CD4-positive, alpha-beta memory T cell (primary cell): Measurements from ENCODE around the gene SIN3A. TPM values are rescaled to one million over a fixed set of nuclear protein-coding genes. Genes with fewer than 3 reads are reported as not detected.
A peak's percentile ranks its signal among the peaks of the same experiment; 100 is the strongest.
"Not testable (repeated sequence)": the region's sequence is repeated elsewhere in the genome, so short reads cannot be mapped to it uniquely, and the experiment has no call there.

Experiments used
- CTCF ChIA-PET: fragments of 350-600 bp; sonication (Branson Sonifier 250); formaldehyde crosslinking; loops from one replicate; lab custom pipeline; 2021; ENCODE audit warnings: inconsistent platforms; ENCODE audit not compliant: partially characterized antibody; lab: Charles Lee
- POLR2A ChIA-PET: fragments of 350-600 bp; sonication (Branson Sonifier 250); formaldehyde crosslinking; loops from one replicate; lab custom pipeline; 2021; ENCODE audit not compliant: partially characterized antibody; lab: Charles Lee
- DNase-seq, 5 donors: peaks; one replicate each; pipeline versions ENCODE4 v3.0.0 to v3.0.0-alpha.2; 2020 to 2022; ENCODE audit warnings: mixed read lengths in 1 of 5
- H3K27ac ChIP-seq: one replicate; pipeline ENCODE4 v1.7.0; 2013; ENCODE audit warnings: low read depth, low read length
- H3K27me3 ChIP-seq: 2 replicates; pipeline ENCODE4 v1.7.0; 2013; ENCODE audit warnings: mild to moderate bottlenecking, low read length, moderate library complexity; ENCODE audit not compliant: insufficient read depth
- H3K36me3 ChIP-seq: 2 replicates; pipeline ENCODE4 v1.7.0; 2013; ENCODE audit warnings: mild to moderate bottlenecking, low read length, moderate library complexity; ENCODE audit not compliant: insufficient read depth
- H3K4me1 ChIP-seq: 2 replicates; pipeline ENCODE4 v1.7.0; 2013; ENCODE audit warnings: mild to moderate bottlenecking, low read length, moderate library complexity; ENCODE audit not compliant: insufficient read depth
- H3K4me3 ChIP-seq, 2 donors: one replicate each; pipeline ENCODE4 v1.7.0; 2013; ENCODE audit warnings: low read length in 2 of 2, mild to moderate bottlenecking in 1 of 2
- H3K9me3 ChIP-seq, 2 donors: one replicate each; pipeline ENCODE4 v1.7.0; 2013; ENCODE audit warnings: low read length in 2 of 2, control low read depth in 1 of 2; ENCODE audit not compliant: control insufficient read depth in 1 of 2
- H3K27ac Mint-ChIP-seq, 7 donors: one replicate each; pipeline ENCODE4 v1.8.0; 2020 to 2021; ENCODE audit warnings: mixed read lengths in 7 of 7, mild to moderate bottlenecking in 6 of 7, inconsistent platforms in 3 of 7, moderate library complexity in 3 of 7
- H3K27me3 Mint-ChIP-seq, 2 donors: one replicate each; pipeline ENCODE4 v1.8.0; 2020 to 2021; ENCODE audit warnings: mixed read lengths in 2 of 2
- H3K36me3 Mint-ChIP-seq, 2 donors: one replicate each; pipeline ENCODE4 v1.8.0; 2020 to 2021; ENCODE audit warnings: mixed read lengths in 2 of 2, inconsistent platforms in 1 of 2, mild to moderate bottlenecking in 1 of 2
- H3K4me1 Mint-ChIP-seq, 4 donors: one replicate each; pipeline ENCODE4 v1.8.0; 2020 to 2021; ENCODE audit warnings: mixed read lengths in 4 of 4, mild to moderate bottlenecking in 1 of 4
- H3K4me3 Mint-ChIP-seq, 8 donors: one replicate each; pipeline ENCODE4 v1.8.0; 2020 to 2021; ENCODE audit warnings: mixed read lengths in 8 of 8, mild to moderate bottlenecking in 7 of 8, moderate library complexity in 6 of 8, inconsistent platforms in 3 of 8
- H3K9me3 Mint-ChIP-seq, 8 donors: one replicate each; pipeline ENCODE4 v1.8.0; 2020 to 2021; ENCODE audit warnings: mixed read lengths in 8 of 8, mild to moderate bottlenecking in 5 of 8, inconsistent platforms in 3 of 8, moderate library complexity in 1 of 8
- intact Hi-C: fragments of 100-400 bp; cut with micrococcal nuclease; formaldehyde crosslinking; loops from one replicate; pipeline ENCODE4 v1.15.1; 2023
- polyA plus RNA-seq, 2 donors: library from polyadenylated mRNA; unstranded; fragments of 300-500 nt; fragmentation: Illumina TruSeq; gene quantifications; one replicate each; pipeline ENCODE4 v1.2.3, GENCODE V29; 2021
- total RNA-seq, 2 experiments: library from RNA; stranded (reverse); gene quantifications; one replicate each; pipeline ENCODE4 v1.2.3, GENCODE V29; 2021

Gene SIN3A
- total and polyA plus RNA-seq, 4 experiments from 2014 or later: 7.0 to 134 (median 77.1) TPM

DNA sequence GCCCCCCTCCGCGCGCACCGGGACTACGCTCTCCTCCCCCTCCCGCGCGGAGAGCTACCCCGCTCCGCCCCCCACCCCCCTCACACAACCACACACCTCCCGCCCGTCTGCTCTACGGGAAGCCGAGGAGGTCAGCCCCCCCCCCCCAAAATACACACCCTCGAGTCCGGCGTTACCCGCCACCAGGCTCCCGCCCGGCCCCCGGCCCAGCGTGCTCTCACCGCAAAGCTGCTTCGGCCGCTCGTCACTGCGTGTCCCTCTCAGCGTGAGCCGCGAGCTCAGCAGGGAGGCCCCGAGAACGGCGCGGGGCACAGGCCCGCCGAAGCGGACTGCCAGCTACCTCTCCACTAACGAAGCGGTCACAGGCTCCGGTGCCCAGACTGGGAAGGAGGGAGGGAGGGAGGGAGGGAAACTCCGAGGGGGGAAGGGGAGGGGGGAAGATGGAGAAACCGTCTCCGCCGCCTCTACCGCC is 252 bp downstream of the SIN3A start:
- peaks cover 0 to 2% of the 10 kb centered on the region in 2 donors for H3K27me3 Mint-ChIP-seq
- DNase-seq: no peak
- H3K36me3 ChIP-seq: no peaks in the 10 kb centered on the region
- intact Hi-C loops: loop anchor here (1.0 to 10.0 kb wide), 13 partner anchors 83 to 1974 kb away; partner anchors contain the start of genes ARID3B, C15orf39, CLK3 and COX5A
- H3K9me3 Mint-ChIP-seq: no peaks in the 10 kb centered on the region
- H3K36me3 Mint-ChIP-seq: peaks cover 0 to 25% of the 10 kb centered on the region in 2 donors
- peak overlapping the region; percentile 98 to 100 (median 99) for H3K27ac Mint-ChIP-seq
- peaks cover 57% of the 10 kb centered on the region for H3K4me1 ChIP-seq
- peak overlapping the region; percentile 98 for H3K27ac ChIP-seq
- ChIA-PET POLR2A (interaction anchor here (0.8 to 7.2 kb wide), 24 partner anchors 8 to 1457 kb away, joined by 3 to 222 read pairs (median 6); partner anchors contain the start of genes C15orf39, CLK3, CSK and IMP3), CTCF (interaction anchor here (0.7 to 5.6 kb wide), 7 partner anchors 16 to 196 kb away, joined by 3 to 62 read pairs (median 4); partner anchors contain the start of genes IMP3, MAN2C1 and SNX33)
- peak overlapping the region; percentile 90 to 99 (median 97) for H3K4me3 Mint-ChIP-seq
- no peaks in the 10 kb centered on the region for H3K27me3 ChIP-seq
- H3K4me1 Mint-ChIP-seq: peaks cover 36 to 74% (median 50%) of the 10 kb centered on the region in 4 donors
- peak overlapping the region; percentile 42 to 76 for H3K4me3 ChIP-seq
- no peaks in the 10 kb centered on the region for H3K9me3 ChIP-seq

- Histone ChIP-seq H3K4me3 (peak overlapping the region; percentile 58 to 81), H3K9me3 (no peaks in the 10 kb centered on the region), H3K36me3 (no peaks in the 10 kb centered on the region), H3K27me3 (no peaks in the 10 kb centered on the region), H3K27ac (peak overlapping the region; percentile 98), H3K4me1 (peaks cover 61% of the 10 kb centered on the region)
- ChIA-PET CTCF (interaction anchor here (0.9 to 5.6 kb wide), 5 partner anchors 31 to 190 kb away, joined by 3 to 62 read pairs (median 7); partner anchors contain the start of genes IMP3 and MAN2C1), POLR2A (interaction anchor here (0.8 to 7.2 kb wide), 15 partner anchors 9 to 852 kb away, joined by 3 to 222 read pairs (median 8); partner anchors contain the start of genes CLK3, IMP3, MAN2C1 and NEIL1)
- Mint-ChIP-seq H3K4me3 (peak overlapping the region; percentile 90 to 98 (median 96)), H3K36me3 (peaks cover 0 to 22% of the 10 kb centered on the region in 2 donors), H3K27ac (peak overlapping the region; percentile 91 to 100 (median 99)), H3K4me1 (peaks cover 40 to 76% (median 53%) of the 10 kb centered on the region in 4 donors), H3K9me3 (no peaks in the 10 kb centered on the region), H3K27me3 (peaks cover 0 to 2% of the 10 kb centered on the region in 2 donors)
- DNase-seq: peak; percentile 91 to 99 (median 94)
- intact Hi-C loops: loop anchor here (1.0 to 10.0 kb wide), 13 partner anchors 82 to 1974 kb away; partner anchors contain the start of genes ARID3B, C15orf39, CLK3 and COX5A
These were observed 936 bp downstream of the SIN3A start for GRCh38 chr15:75450307-75451201.

GRCh38 chr15:75449585-75450306 is 1.7 kb downstream of the SIN3A start:
- H3K27ac ChIP-seq: peak overlapping the region; percentile 98
- H3K4me3 ChIP-seq: peak overlapping the region; percentile 58 to 81
- Mint-ChIP-seq H3K27ac (peak overlapping the region; percentile 91 to 99 (median 98)), H3K4me1 (peaks cover 40 to 77% (median 54%) of the 10 kb centered on the region in 4 donors), H3K9me3 (no peaks in the 10 kb centered on the region), H3K36me3 (peaks cover 0 to 19% of the 10 kb centered on the region in 2 donors), H3K27me3 (peaks cover 0 to 2% of the 10 kb centered on the region in 2 donors), H3K4me3 (peak overlapping the region; percentile 90 to 98 (median 96))
- DNase-seq: no peak
- intact Hi-C loops: loop anchor here (2.0 to 10.0 kb wide), 9 partner anchors 97 to 1975 kb away; partner anchors contain the start of genes ARID3B, C15orf39, CLK3 and COX5A
- no peaks in the 10 kb centered on the region for H3K27me3 ChIP-seq
- H3K36me3 ChIP-seq: no peaks in the 10 kb centered on the region
- ChIA-PET CTCF (interaction anchor here (2.1 kb wide), 1 partner anchor 82 kb away, joined by 7 read pairs; the partner anchor contains the start of gene MAN2C1), POLR2A (interaction anchor here (0.6 to 7.2 kb wide), 11 partner anchors 8 to 503 kb away, joined by 3 to 222 read pairs (median 8); partner anchors contain the start of genes IMP3, MAN2C1, NEIL1 and PTPN9)
- H3K4me1 ChIP-seq: peaks cover 69% of the 10 kb centered on the region
- no peaks in the 10 kb centered on the region for H3K9me3 ChIP-seq

DNA sequence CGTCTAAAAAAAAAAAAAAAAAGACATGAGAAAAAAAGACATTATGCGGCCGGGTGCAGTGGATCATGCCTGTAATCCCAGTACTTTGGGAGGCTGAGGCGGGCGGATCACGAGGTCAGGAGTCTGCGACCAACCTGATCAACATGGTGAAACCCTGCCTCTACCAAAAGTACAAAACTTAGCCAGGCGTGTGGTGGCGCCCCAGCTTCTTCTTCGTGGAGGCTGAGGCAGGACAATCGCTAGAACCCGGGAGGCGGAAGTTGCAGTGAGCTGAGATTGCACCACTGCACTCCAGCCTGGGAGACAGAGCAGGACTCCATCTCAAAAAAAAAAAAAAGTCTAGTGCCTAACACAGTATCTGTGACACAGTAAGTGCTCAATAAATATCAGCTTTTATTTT is 3.3 kb downstream of the SIN3A start:
- ChIA-PET CTCF (interaction anchor here (2.1 kb wide), 1 partner anchor 80 kb away, joined by 7 read pairs; the partner anchor contains the start of gene MAN2C1), POLR2A (interaction anchor here (1.1 kb wide), 1 partner anchor 25 kb away, joined by 4 read pairs; no protein-coding TSS in a partner anchor)
- H3K4me3 ChIP-seq, DNase-seq, H3K27ac ChIP-seq, H3K36me3 ChIP-seq, H3K9me3 Mint-ChIP-seq, H3K27me3 ChIP-seq, H3K27me3 Mint-ChIP-seq, H3K9me3 ChIP-seq, intact Hi-C loops: not testable (repeated sequence)
- H3K36me3 Mint-ChIP-seq: peaks cover 0 to 20% of the 10 kb centered on the region in 2 donors
- peak overlapping the region in 2 of 7 donors; percentile 29 to 98 for H3K27ac Mint-ChIP-seq
- H3K4me1 ChIP-seq: peaks cover 79% of the 10 kb centered on the region
- H3K4me1 Mint-ChIP-seq: peaks cover 38 to 75% (median 57%) of the 10 kb centered on the region in 4 donors
- H3K4me3 Mint-ChIP-seq: peak overlapping the region in 2 of 8 donors; percentile 23 to 40

DNA sequence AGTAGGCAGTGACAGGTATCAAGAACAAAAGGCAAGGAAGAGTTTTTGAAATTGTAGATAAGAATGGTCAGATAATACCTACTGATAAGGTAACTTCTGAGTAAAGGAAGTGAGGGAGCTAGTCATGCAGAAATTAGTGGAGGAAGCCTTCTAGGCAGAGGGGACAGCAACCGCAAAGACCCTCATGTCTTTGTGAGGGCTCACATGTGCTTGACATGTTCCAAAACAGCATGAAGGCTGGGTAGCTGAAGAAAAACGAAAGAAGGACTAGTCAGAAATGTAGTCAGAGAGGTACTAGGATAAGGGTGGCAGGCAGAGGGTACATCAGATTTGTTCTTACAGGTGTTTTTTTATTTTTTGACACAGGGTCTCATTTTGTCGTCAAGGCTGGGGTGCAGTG is 5.3 kb downstream of the SIN3A start:
- intact Hi-C loops: no loop called here
- no peak overlapping the region for H3K27ac ChIP-seq
- peak overlapping the region; percentile 1 to 76 (median 46) for H3K27ac Mint-ChIP-seq
- H3K4me1 ChIP-seq: peaks cover 78% of the 10 kb centered on the region
- H3K9me3 Mint-ChIP-seq: no peaks in the 10 kb centered on the region
- H3K36me3 ChIP-seq: no peaks in the 10 kb centered on the region
- H3K9me3 ChIP-seq: no peaks in the 10 kb centered on the region
- H3K36me3 Mint-ChIP-seq: peaks cover 0 to 19% of the 10 kb centered on the region in 2 donors
- CTCF ChIA-PET: interaction anchor here (0.8 to 3.0 kb wide), 5 partner anchors 8 to 659 kb away, joined by 3 to 12 read pairs (median 3); partner anchors contain the start of gene MAN2C1
- peak in 4 of 5 donors; percentile 15 to 48 (median 22) for DNase-seq
- peak overlapping the region; percentile 10 to 83 (median 58) for H3K4me3 Mint-ChIP-seq
- no peak overlapping the region for H3K4me3 ChIP-seq
- POLR2A ChIA-PET: interaction anchor here (0.7 to 2.9 kb wide), 8 partner anchors 9 to 194 kb away, joined by 3 to 41 read pairs (median 4); partner anchors contain the start of genes IMP3 and MAN2C1
- H3K27me3 ChIP-seq: no peaks in the 10 kb centered on the region
- no peaks in the 10 kb centered on the region for H3K27me3 Mint-ChIP-seq
- H3K4me1 Mint-ChIP-seq: peaks cover 36 to 67% (median 56%) of the 10 kb centered on the region in 4 donors

DNA sequence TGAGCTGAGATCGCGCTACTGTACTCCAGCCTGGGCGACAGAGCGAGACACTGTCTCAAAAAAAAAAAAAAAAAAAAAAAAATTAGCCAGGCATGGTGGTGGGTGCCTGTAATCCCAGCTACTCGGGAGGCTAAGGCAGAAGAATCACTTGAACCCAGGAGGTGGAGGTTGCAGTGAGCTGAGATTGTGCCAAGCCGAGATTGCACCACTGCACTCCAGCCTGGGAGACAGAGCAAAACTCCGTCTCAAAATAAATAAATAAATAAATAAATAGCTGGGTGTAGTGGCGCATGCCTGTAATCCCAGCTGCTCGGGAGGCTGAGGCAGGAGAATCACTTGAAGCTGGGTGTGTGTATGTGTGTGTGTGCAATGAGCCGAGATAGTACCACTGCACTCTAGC is 6.2 kb downstream of the SIN3A start:
- H3K4me3 Mint-ChIP-seq, DNase-seq, intact Hi-C loops, H3K27me3 Mint-ChIP-seq, H3K27ac Mint-ChIP-seq, H3K27ac ChIP-seq, H3K4me3 ChIP-seq, H3K9me3 Mint-ChIP-seq, H3K9me3 ChIP-seq, H3K36me3 ChIP-seq, H3K27me3 ChIP-seq: not testable (repeated sequence)
- H3K36me3 Mint-ChIP-seq: peaks cover 0 to 18% of the 10 kb centered on the region in 2 donors
- H3K4me1 Mint-ChIP-seq: peaks cover 35 to 69% (median 55%) of the 10 kb centered on the region in 4 donors
- ChIA-PET CTCF (interaction anchor here (1.1 to 3.0 kb wide), 3 partner anchors 9 to 78 kb away, joined by 3 to 12 read pairs (median 4); partner anchors contain the start of gene MAN2C1), POLR2A (interaction anchor here (0.8 to 2.9 kb wide), 6 partner anchors 10 to 195 kb away, joined by 3 to 41 read pairs (median 6); partner anchors contain the start of genes IMP3 and MAN2C1)
- H3K4me1 ChIP-seq: peaks cover 76% of the 10 kb centered on the region
